GM23248 (cell line): Measurements from ENCODE around the gene NCOA1.

Experiments
- EZH2 ChIP-seq: fragments of 200-600 bp; sonication (generic); IDR thresholded peaks from 2 replicates; pipeline ENCODE4 v1.6.1; 2018; ENCODE audit warnings: antibody characterized with exemption, mild to moderate bottlenecking; ENCODE audit not compliant: insufficient read depth, poor library complexity, severe bottlenecking
- EZH2phosphoT487 ChIP-seq: fragments of 200-600 bp; sonication (generic); IDR thresholded peaks from 2 replicates; pipeline ENCODE4 v1.6.1; 2018; ENCODE audit warnings: antibody characterized with exemption, moderate library complexity, mild to moderate bottlenecking, low read depth; ENCODE audit not compliant: insufficient read depth

DNA sequence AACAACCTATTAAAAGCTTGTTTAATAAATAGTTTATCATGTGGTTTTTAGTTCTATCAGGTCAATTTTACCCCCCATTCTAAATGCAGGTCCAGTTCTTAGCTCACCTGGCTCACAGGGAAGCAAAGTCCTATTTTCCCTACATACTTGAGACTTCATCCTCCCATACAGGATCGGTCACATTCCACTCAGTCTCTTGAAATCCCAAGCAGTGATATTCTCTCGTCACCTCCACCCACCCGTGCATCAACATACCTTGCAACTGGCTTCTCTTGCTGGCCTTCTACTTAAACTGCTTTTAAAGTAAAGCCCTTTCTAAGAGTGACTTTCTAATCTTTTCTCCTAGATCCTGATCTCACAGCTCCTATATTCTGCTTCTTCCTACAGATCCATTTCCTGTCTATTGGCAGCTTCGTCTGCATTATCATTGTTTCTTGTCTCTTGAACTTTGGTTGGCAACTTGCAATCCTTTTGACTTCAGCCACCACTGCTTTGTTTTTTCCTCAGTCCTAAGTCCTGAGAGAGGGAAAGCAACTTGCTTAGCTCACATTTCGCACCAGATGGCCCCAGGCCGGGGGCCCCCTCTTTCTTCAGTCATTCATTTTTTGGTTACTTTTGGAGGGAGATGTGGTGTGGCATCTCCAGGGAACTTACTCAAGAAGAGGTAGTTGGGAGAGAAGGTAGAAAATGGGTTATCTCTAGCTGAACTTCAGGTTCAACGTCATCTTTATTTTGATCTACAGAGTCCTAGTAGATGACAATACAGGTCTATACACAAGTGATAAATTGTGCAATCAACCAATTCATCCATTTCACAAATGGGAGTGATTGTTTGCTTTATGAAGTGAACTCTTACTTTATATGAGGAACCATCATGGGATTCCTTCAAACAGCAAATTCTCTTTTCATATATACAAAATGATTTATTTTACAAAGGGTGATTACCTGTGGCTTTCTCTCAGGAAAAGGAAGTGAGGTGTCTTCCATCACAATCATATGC is 23.9 kb upstream of the NCOA1 start:
- no peak for TF ChIP-seq EZH2
- TF ChIP-seq EZH2phosphoT487, result no peak
